H1 (cell line): ENCODE results near the gene KRTAP2-3.

Experiments used
- CTCF ChIP-seq, 3 experiments: IDR thresholded peaks; 1 replicate in 2 of 3; 2 replicates in 1 of 3; pipeline versions ENCODE4 v1.5.1 to v1.6.1; 2011; ENCODE audit warnings: low read length in 3 of 3, mild to moderate bottlenecking in 3 of 3, inconsistent platforms in 2 of 3, low read depth in 1 of 3, moderate library complexity in 1 of 3; ENCODE audit not compliant: insufficient read depth in 1 of 3; ENCODE audit errors: control extremely low read depth in 1 of 3
- EZH2 ChIP-seq: fragments of 200-600 bp; sonication (generic); IDR thresholded peaks from 2 replicates; pipeline ENCODE4 v1.7.1; 2012; ENCODE audit warnings: low read depth, mild to moderate bottlenecking, moderate library complexity, low read length, inconsistent platforms; ENCODE audit not compliant: severe bottlenecking
- MAX ChIP-seq: IDR thresholded peaks from 2 replicates; pipeline ENCODE4 v1.6.1; 2012; ENCODE audit warnings: inconsistent platforms
- POLR2A ChIP-seq, 2 experiments: IDR thresholded peaks; 1 replicate in 1 of 2; 2 replicates in 1 of 2; pipeline ENCODE4 v1.6.1; 2011; ENCODE audit warnings: low read depth in 2 of 2, low read length in 2 of 2, mild to moderate bottlenecking in 2 of 2; ENCODE audit errors: control extremely low read depth in 1 of 2
- POLR2AphosphoS5 ChIP-seq: IDR thresholded peaks from 2 replicates; pipeline ENCODE4 v1.6.1; 2011; ENCODE audit warnings: low read depth, low read length
- RFX5 ChIP-seq: IDR thresholded peaks from 2 replicates; pipeline ENCODE4 v1.6.1; 2011; ENCODE audit warnings: low read depth, low read length, improper control_type of control experiment, borderline replicate concordance
- SIN3A ChIP-seq, 2 experiments: IDR thresholded peaks in 1 of 2; conservative IDR thresholded peaks in 1 of 2; 2 replicates each; pipeline ENCODE4 v1.6.1; 2011 to 2012; ENCODE audit warnings: low read length in 2 of 2, improper control_type of control experiment in 1 of 2, low read depth in 1 of 2, mild to moderate bottlenecking in 1 of 2
- SP1 ChIP-seq: IDR thresholded peaks from 2 replicates; pipeline ENCODE4 v1.6.1; 2011; ENCODE audit warnings: low read depth, low read length
- SUZ12 ChIP-seq: fragments of 200-600 bp; sonication (generic); IDR thresholded peaks from 2 replicates; pipeline ENCODE4 v1.6.1; 2012; ENCODE audit warnings: mild to moderate bottlenecking, inconsistent platforms, low read length, moderate library complexity, mixed read lengths
- YY1 ChIP-seq: IDR thresholded peaks from 2 replicates; pipeline ENCODE4 v1.6.1; 2011; ENCODE audit warnings: low read depth, mild to moderate bottlenecking, low read length
- TF ChIP-seq, protein P1 (sequence below): IDR thresholded peaks from 2 replicates; pipeline ENCODE4 v1.6.1; 2011; ENCODE audit warnings: low read length, improper control_type of control experiment

DNA sequence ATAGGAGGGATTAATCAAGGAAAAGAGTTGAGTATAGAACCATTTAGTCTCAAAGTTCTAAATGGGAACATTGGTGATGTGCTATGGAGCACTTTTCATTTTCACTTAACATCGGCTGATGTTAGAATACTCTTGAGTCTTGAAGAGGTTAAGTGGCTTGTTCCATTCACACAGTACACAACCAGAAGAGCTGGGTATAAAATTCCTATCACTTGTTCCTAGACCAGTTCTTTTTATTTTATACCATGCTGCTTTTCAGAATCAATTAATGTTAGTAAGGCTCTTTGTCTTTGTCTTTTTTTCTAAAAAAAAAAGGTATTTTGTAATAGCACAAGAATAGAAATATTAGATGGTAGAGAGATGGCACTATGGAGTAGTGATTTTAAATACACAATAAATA lies 17.0 kb downstream of the KRTAP2-3 start:
- TF ChIP-seq YY1 (no peak), RFX5 (no peak), POLR2A (IDR thresholded peaks at IDR 0.05; ENCODE audit: control extremely low read depth in 1 of 2, low read depth in 2 of 2, low read length in 2 of 2) (no peak), EZH2 (no peak), POLR2AphosphoS5 (no peak), CTCF (IDR thresholded peaks at IDR 0.05; ENCODE audit: control extremely low read depth in 1 of 3, insufficient read depth in 1 of 3, low read depth in 1 of 3, low read length in 3 of 3) (no peak), MAX (no peak), SUZ12 (no peak), SIN3A (conservative IDR thresholded peaks at IDR 0.05 in 1 of 2, IDR thresholded peaks at IDR 0.05 in 1 of 2; ENCODE audit: low read depth in 1 of 2, low read length in 2 of 2) (no peak), SP1 (no peak)
- TF ChIP-seq, protein P1, sequence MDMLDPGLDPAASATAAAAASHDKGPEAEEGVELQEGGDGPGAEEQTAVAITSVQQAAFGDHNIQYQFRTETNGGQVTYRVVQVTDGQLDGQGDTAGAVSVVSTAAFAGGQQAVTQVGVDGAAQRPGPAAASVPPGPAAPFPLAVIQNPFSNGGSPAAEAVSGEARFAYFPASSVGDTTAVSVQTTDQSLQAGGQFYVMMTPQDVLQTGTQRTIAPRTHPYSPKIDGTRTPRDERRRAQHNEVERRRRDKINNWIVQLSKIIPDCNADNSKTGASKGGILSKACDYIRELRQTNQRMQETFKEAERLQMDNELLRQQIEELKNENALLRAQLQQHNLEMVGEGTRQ, result no peak
